ENCODE measurements around the gene CCDC88C.

GRCh38 chr14:91270619-91271018 is 147.0 kb downstream of the CCDC88C start:
- TF ChIP-seq CTCF (IDR thresholded peaks at IDR 0.05) (no peak), EP300 (IDR thresholded peaks at IDR 0.05) (no peak)
